GM19328 (cell line): ENCODE data around the gene HOOK2.
"Not testable (repeated sequence)": the region's sequence is repeated elsewhere in the genome, so short reads cannot be mapped to it uniquely, and the experiment has no call there.

Experiments used
- ATAC-seq: cut with Tn5 transposase; IDR thresholded peaks from one replicate; pipeline ENCODE4 v1.9.1; 2021; ENCODE audit warnings: mild to moderate bottlenecking, moderate library complexity; ENCODE audit not compliant: unreplicated experiment

The HOOK2 gene

GRCh38 chr19:12774588-12775555, at the start of gene HOOK2:
Gene HOOK2, minus strand, starts transcription at chr19:12775552. Its CDS starts 103 bp downstream, at chr19:12775449.
- no peak for ATAC-seq

GRCh38 chr19:12821761-12822160, 46.4 kb upstream of the HOOK2 start:
- no peak for ATAC-seq

- ATAC-seq = not testable (repeated sequence)
Observed at GRCh38 chr19:12817810-12818209, 42.5 kb upstream of the HOOK2 start.

GRCh38 chr19:12817188-12817587, 41.8 kb upstream of the HOOK2 start:
- not testable (repeated sequence) for ATAC-seq

- ATAC-seq = no peak
Observed at GRCh38 chr19:12815088-12815487, 39.7 kb upstream of the HOOK2 start.

- peak; percentile 77 for ATAC-seq
Observed at GRCh38 chr19:12806242-12807081, 31.1 kb upstream of the HOOK2 start, which contains the start of gene RNASEH2A. Gene RNASEH2A, plus strand, starts transcription at chr19:12806584. Its CDS starts 90 bp downstream, at chr19:12806674.

GRCh38 chr19:12804051-12804450, 28.7 kb upstream of the HOOK2 start:
- no peak for ATAC-seq

- no peak for ATAC-seq
Observed at GRCh38 chr19:12802267-12803106, 27.1 kb upstream of the HOOK2 start.

GRCh38 chr19:12801466-12802266, 26.3 kb upstream of the HOOK2 start, which contains the start of the genes PRDX2 and THSD8:
Gene PRDX2, minus strand, starts transcription at chr19:12801800. Its CDS starts 539 bp downstream, at chr19:12801261.
Gene THSD8, plus strand, starts transcription at chr19:12802069. Its CDS starts 3 bp downstream, at chr19:12802072.
- no peak for ATAC-seq

- no peak for ATAC-seq
Observed at GRCh38 chr19:12800923-12801465, 25.6 kb upstream of the HOOK2 start.

GRCh38 chr19:12800466-12800770, 25.1 kb upstream of the HOOK2 start:
- no peak for ATAC-seq

- no peak for ATAC-seq
Observed at GRCh38 chr19:12799742-12800465, 24.6 kb upstream of the HOOK2 start.

- ATAC-seq = not testable (repeated sequence)
Observed at GRCh38 chr19:12797607-12798006, 22.3 kb upstream of the HOOK2 start.

- no peak for ATAC-seq
Observed at GRCh38 chr19:12797141-12797587, 21.8 kb upstream of the HOOK2 start.

GRCh38 chr19:12796146-12797071, 21.1 kb upstream of the HOOK2 start:
- no peak for ATAC-seq

GRCh38 chr19:12794971-12795381, 19.6 kb upstream of the HOOK2 start:
- ATAC-seq = no peak

- ATAC-seq = no peak
Observed at GRCh38 chr19:12794196-12794941, 19.0 kb upstream of the HOOK2 start.
